GM18520 (cell line): ENCODE data around the gene SPRY4.
"Not testable (repeated sequence)": the region's sequence is repeated elsewhere in the genome, so short reads cannot be mapped to it uniquely, and the experiment has no call there.

Experiments used
- ATAC-seq: cut with Tn5 transposase; IDR thresholded peaks from one replicate; pipeline ENCODE4 v1.9.1; 2021; ENCODE audit not compliant: unreplicated experiment

The SPRY4 gene

GRCh38 chr5:142264084-142264483, 60.7 kb downstream of the SPRY4 start:
- ATAC-seq: not testable (repeated sequence)

- ATAC-seq: no peak
Observed at GRCh38 chr5:142263346-142263745, 61.5 kb downstream of the SPRY4 start.

DNA sequence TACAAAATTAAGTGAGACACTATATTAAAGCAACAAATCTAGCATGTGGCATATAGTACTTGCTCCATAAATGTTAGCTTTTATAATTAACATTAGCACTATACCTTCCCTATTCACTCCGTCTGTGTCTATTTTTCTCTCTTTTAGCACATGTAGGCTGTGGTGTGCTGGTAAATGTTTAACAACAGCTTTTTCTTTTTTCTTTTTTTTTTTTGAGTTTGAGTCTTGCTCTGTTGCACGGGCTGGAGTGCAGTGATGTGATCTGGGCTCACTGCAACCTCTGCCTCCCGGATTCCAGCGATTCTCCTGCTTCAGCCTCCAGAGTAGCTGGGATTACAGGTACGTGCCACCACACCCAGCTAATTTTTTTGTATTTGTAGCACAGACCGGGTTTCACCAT, 62.1 kb downstream of the SPRY4 start:
- no peak for ATAC-seq
